Keratinocyte (primary cell): ENCODE measurements around the gene EPHB4.

Experiments used
- EZH2 ChIP-seq: IDR thresholded peaks from one replicate; pipeline ENCODE4 v1.6.1; 2012; ENCODE audit warnings: inconsistent platforms, mild to moderate bottlenecking, low read length, moderate library complexity
- TF ChIP-seq, protein P1 (sequence below), 3 experiments: IDR thresholded peaks in 1 of 3; conservative IDR thresholded peaks in 1 of 3; optimal IDR thresholded peaks in 1 of 3; 2 replicates in 2 of 3; 3 replicates in 1 of 3; pipeline versions ENCODE3 to v1.5.1; 2011; ENCODE audit warnings: low read length in 3 of 3, mild to moderate bottlenecking in 3 of 3, moderate library complexity in 2 of 3, control low read depth in 1 of 3, inconsistent platforms in 1 of 3; ENCODE audit not compliant: insufficient read depth in 2 of 3; ENCODE audit errors: extremely low read depth in 1 of 3

DNA sequence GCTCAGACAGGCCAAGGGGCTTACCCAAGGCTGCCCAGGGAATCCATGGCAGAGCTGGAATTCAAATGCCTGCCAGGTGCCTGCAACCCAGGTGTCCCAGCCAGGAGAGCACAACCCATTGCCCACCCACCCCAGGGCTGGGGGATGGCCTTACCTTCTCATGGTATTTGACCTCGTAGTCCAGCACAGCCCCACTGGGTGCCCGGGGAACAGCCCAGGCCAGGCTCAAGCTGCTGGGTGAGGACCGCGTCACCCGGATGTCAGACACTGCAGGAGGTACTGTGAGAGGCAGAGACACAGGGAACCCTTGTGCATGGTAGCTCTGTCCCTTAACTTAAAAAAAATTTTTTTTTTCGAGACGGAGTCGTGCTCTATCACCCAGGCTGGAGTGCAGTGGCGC, 9.0 kb downstream of the EPHB4 start:
- TF ChIP-seq, protein P1, sequence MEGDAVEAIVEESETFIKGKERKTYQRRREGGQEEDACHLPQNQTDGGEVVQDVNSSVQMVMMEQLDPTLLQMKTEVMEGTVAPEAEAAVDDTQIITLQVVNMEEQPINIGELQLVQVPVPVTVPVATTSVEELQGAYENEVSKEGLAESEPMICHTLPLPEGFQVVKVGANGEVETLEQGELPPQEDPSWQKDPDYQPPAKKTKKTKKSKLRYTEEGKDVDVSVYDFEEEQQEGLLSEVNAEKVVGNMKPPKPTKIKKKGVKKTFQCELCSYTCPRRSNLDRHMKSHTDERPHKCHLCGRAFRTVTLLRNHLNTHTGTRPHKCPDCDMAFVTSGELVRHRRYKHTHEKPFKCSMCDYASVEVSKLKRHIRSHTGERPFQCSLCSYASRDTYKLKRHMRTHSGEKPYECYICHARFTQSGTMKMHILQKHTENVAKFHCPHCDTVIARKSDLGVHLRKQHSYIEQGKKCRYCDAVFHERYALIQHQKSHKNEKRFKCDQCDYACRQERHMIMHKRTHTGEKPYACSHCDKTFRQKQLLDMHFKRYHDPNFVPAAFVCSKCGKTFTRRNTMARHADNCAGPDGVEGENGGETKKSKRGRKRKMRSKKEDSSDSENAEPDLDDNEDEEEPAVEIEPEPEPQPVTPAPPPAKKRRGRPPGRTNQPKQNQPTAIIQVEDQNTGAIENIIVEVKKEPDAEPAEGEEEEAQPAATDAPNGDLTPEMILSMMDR (optimal IDR thresholded peaks at IDR 0.05 in 1 of 3, IDR thresholded peaks at IDR 0.05 in 1 of 3, conservative IDR thresholded peaks at IDR 0.05 in 1 of 3; ENCODE audit: extremely low read depth in 1 of 3, insufficient read depth in 2 of 3, low read length in 3 of 3) = no peak
- TF ChIP-seq EZH2 = no peak
